22Rv1 (cell line): ENCODE measurements around the gene SERTAD1.

Source experiments
- H3K27ac ChIP-seq: fragments of 450-650 bp; 2 replicates; pipeline ENCODE4 v1.5.1; 2017
- ZFX ChIP-seq: fragments of 450-650 bp; IDR thresholded peaks from 2 replicates; pipeline ENCODE4 v1.6.1; 2017; ENCODE audit warnings: antibody characterized with exemption, borderline replicate concordance
- TF ChIP-seq, protein P1 (sequence below): fragments of 450-650 bp; IDR thresholded peaks from 2 replicates; pipeline ENCODE4 v1.5.1; 2017; ENCODE audit warnings: mild to moderate bottlenecking

Gene SERTAD1

DNA sequence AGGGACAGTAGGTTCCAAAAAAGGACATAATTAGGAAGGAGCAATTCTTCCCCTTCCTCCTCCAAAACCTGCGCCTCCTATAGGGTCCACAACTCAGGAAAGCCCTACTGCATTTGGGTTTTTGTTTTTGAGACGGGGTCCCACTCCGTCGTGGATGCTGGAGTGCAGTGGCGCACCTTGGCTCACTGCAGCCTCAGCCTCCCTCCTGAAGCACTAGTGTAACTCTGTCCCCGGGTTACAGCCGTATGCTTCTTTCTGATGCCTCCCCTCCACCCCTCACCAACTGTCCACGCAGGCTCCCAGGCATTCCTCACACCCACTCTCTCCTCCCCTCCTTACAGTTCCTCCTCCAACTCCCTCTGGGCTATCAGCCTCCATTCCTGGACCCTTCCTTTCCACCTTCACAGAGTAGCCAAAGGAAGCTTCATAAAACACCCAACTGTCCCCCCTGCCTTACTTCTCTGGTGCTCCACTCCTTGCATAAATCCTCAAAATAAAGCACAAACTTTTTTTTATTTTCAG, 20.5 kb upstream of the SERTAD1 start:
- peak overlapping the region; percentile 96 for H3K27ac ChIP-seq
- no peak for TF ChIP-seq ZFX
- TF ChIP-seq, protein P1, sequence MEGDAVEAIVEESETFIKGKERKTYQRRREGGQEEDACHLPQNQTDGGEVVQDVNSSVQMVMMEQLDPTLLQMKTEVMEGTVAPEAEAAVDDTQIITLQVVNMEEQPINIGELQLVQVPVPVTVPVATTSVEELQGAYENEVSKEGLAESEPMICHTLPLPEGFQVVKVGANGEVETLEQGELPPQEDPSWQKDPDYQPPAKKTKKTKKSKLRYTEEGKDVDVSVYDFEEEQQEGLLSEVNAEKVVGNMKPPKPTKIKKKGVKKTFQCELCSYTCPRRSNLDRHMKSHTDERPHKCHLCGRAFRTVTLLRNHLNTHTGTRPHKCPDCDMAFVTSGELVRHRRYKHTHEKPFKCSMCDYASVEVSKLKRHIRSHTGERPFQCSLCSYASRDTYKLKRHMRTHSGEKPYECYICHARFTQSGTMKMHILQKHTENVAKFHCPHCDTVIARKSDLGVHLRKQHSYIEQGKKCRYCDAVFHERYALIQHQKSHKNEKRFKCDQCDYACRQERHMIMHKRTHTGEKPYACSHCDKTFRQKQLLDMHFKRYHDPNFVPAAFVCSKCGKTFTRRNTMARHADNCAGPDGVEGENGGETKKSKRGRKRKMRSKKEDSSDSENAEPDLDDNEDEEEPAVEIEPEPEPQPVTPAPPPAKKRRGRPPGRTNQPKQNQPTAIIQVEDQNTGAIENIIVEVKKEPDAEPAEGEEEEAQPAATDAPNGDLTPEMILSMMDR, result no peak

GRCh38 chr19:40445780-40446262, 20.0 kb upstream of the SERTAD1 start:
- H3K27ac ChIP-seq, result peak overlapping the region; percentile 96
- TF ChIP-seq, protein P1, result no peak
- no peak for TF ChIP-seq ZFX

DNA sequence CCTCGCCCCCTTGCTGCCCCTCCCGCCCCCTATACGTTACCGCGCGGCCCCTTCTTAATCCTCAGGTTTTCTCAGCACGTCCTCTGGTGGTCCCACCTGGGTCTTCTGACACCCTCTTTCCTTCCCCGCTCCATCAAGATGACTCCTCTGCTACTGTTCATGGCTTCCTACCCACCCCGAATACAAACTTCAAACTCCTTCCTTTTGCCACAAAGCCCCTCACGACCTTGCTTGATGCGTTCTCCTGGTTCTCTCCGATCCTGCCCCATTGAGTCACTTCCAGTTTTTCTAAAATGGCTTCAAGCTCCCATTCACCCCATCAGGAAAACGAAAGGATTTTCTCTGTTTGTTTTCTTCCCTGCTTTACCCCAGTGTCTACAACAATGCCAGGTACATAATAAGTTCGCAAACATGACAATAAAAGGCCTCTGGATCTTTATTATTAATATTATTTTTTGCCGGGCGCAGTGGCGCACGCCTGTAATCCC, 19.1 kb upstream of the SERTAD1 start:
- TF ChIP-seq, protein P1, result no peak
- no peak for TF ChIP-seq ZFX
- H3K27ac ChIP-seq, result peak overlapping the region; percentile 96

DNA sequence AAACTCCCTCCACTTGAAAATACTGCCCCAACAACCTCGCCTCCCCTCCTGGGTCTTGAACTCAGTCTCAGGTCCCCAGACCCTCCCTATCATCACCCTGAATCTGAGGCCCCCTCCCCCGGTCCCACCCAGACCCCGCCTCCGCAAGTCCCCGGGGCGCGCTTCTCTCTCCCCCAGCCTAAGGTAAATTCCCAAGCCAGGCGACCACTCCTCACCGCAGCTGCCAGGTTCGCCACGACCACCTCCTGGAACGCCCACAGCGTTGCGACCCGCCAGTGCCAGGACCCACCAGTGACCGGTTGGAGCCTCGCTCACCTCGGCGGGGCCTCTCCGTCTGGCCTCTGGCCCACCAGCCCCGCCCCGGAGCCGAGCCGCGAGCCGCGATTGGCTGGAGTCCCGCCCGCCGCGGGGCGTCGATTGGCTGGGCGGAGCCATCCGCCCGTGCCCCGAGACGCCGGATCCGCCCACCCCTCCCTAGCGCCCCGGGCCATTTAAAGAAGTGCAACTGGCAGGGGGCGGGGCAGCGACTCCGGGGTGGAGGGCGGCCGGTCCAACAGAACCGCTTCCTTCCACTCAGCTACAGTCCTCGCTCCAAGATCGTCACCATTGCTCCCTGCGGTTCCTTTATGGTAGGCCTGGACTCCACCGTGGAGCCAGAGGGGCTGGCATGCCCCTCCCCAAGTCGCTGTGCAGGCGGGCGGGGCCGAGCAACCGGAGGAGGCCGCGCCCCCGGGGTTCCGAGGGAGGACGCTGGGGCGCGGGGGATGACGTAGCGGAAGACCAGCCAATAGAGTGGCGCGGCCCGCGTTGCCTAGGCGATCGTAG, 18.4 kb upstream of the SERTAD1 start, which contains the start of gene SERTAD3:
TSS of gene SERTAD3 (minus strand) at position 336 of the 825 bp plus-strand sequence. CDS start 2,255 bp downstream, outside the sequence.
- peak within 1 kb of the TSS; percentile 96 for H3K27ac ChIP-seq
- TF ChIP-seq, protein P1, result no peak
- TF ChIP-seq ZFX, result no peak

- H3K27ac ChIP-seq, result peak overlapping the region; percentile 96
- no peak for TF ChIP-seq ZFX
- TF ChIP-seq, protein P1, result no peak
These were observed 17.6 kb upstream of the SERTAD1 start for GRCh38 chr19:40443131-40443999.

DNA sequence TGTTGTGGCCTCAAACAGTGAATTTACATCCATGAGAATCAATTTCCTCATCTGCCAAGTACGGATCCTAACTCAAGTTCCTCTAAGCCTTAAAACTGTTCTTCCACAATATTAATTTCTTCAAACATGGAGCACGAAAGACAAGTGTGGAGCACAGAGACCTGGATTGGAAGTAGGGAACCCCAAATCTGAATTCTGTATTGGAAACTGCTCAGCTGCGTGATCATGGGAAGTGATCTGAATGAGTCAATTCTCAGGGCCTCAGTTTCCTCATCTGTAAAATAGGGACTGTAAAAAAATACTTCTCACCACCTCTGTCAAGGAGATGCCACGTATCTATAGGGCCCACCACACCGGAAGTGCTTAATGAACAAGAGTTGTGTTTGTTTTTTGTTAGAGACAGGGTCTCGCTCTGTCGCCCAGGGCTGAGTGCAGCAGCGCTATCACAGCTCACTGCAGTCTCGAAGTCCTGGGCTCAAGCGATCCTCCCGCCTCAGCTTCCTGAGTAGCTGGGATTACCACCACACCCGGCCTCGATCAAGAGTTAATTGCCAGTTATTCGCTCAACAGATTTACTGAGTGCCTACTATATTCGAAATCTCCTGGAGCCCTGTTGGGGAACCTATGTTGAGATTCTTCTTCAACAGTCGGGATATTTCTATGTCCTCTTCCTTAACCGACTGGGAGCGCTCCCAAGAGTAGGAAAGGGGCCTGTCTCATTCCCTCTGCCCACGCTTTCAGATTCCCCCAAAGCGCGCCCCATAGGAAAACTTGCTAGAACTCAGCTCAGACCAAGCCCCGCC, 16.7 kb upstream of the SERTAD1 start:
- peak overlapping the region; percentile 96 for H3K27ac ChIP-seq
- TF ChIP-seq ZFX, result no peak
- TF ChIP-seq, protein P1, result no peak
